DMS153 treated with DMSO at 0.1 percent for 48 hours (cell line): Measurements from ENCODE around the gene TIMM23B.
"Not testable (repeated sequence)": the region's sequence is repeated elsewhere in the genome, so short reads cannot be mapped to it uniquely, and the experiment has no call there.

Source experiments
- DNase-seq: peaks from one replicate; lab custom pipeline; 2025; ENCODE audit not compliant: unreplicated experiment; lab: John Stamatoyannopoulos, UW

The TIMM23B gene, protein sequence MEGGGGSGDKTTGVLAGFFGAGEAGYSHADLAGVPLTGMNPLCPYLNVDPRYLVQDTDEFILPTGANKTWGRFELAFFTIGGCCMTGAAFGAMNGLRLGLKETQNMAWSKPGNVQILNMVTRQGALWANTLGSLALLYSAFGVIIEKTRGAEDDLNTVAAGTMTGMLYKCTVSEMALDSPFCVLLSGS

GRCh38 chr10:49941447-49942338 is at the start of gene TIMM23B, which contains the start of gene PARG:
Gene TIMM23B, plus strand, starts transcription at chr10:49942053. Its CDS starts 142 bp downstream, at chr10:49942195.
Gene PARG, minus strand, starts transcription at chr10:49942027. Its CDS starts 302 bp downstream, at chr10:49941725.
- peak; percentile 61 for DNase-seq

- DNase-seq: not testable (repeated sequence)
Observed at GRCh38 chr10:49899999-49900398, 41.9 kb upstream of the TIMM23B start.

DNA sequence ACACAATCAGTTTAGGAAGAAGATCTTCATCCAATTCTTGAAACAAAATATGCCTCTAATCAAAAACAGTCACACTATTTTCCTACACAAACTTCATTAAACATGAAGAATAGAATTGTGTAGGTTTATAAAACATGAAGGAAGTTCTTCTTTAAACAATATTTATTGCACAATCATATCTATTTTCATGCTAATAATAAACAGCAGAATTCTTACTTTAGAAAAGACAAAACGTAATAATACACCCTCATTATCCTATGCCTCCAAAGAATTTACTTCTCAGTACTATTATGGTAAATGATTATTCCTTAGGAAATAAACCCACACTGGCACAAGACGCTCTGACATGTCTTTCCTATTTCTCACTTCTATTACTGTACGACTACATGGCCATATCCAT is 41.4 kb upstream of the TIMM23B start:
- DNase-seq: not testable (repeated sequence)

DNA sequence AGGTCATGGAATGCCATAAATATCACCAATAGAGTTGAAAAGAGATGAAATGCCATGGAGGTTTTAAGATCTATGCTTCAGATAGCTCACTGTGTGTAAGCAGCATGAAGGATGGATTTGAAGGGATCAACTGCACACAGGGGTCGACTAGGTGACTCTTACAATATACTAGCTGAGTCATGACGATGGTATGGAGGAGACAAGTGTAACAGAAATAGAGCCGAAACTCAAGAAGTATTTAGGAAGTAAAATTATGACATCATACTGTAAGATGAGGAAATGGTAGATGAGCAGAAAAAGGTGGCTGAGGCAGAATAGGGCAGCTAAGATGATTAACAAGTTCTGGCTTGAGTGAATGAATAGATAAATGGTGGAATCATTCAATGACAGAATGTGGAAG is 38.0 kb upstream of the TIMM23B start:
- DNase-seq: not testable (repeated sequence)

GRCh38 chr10:49908290-49909080 is 33.4 kb upstream of the TIMM23B start:
- not testable (repeated sequence) for DNase-seq

DNA sequence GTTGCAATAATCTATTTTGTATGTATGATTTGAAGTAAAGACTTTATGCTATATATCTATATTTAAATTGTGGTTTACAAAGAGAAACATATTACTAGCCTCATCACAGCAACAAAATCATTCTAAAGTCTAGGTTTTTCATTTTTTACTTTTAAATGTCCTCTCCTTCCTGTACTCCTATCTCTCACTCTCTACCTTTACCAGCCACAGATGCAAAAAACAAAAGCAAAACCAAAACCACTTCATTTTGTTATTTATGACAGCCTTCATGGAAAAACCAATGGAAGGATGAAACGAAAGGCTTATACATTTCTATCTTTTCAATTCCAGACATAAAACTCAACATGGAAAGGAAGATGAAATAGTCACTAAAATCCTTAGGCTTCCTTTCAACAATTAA is 31.6 kb upstream of the TIMM23B start:
- not testable (repeated sequence) for DNase-seq

GRCh38 chr10:49916451-49916850 is 25.4 kb upstream of the TIMM23B start:
- DNase-seq: not testable (repeated sequence)

DNA sequence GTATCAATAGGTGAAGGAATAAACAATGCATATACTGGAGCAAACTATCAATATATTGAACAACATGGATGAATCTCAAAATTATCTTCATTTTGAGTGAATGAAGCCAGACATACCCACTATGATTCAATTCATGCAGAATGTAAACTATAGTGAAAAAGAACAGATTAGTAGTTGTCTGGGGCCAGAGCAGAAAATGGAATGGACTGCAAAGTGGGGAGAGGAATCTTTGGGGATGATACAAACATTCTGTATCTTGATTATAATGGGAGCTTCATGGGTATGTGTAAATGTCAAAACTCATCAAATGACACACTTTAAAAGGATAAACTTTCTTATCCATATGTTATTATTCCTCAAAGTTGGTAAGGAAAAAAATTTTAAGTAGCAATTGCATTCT is 23.9 kb upstream of the TIMM23B start:
- DNase-seq: not testable (repeated sequence)

GRCh38 chr10:49922041-49922440 is 19.8 kb upstream of the TIMM23B start:
- not testable (repeated sequence) for DNase-seq

GRCh38 chr10:49923572-49923971 is 18.3 kb upstream of the TIMM23B start:
- not testable (repeated sequence) for DNase-seq

DNA sequence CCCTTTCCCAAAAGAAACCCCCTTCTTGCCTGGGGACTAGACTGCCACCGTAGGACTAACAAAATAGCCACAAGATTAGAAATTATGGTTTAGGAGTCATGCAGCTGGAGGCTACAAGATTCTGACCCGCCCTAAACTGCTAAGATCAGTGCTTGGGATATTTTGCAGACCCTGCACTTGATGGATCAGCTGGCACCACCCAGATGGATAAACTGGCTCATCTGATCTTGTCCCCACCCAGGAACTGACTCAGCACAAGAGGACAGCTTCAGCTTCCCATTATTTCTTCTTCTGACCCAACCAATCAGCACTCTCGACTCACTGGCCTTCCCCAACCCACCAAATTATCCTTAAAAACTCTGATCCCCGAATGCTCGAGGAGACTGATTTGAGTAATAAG is 10.6 kb upstream of the TIMM23B start:
- DNase-seq: not testable (repeated sequence)

- not testable (repeated sequence) for DNase-seq
Observed at GRCh38 chr10:49931959-49932728, 9.7 kb upstream of the TIMM23B start.

DNA sequence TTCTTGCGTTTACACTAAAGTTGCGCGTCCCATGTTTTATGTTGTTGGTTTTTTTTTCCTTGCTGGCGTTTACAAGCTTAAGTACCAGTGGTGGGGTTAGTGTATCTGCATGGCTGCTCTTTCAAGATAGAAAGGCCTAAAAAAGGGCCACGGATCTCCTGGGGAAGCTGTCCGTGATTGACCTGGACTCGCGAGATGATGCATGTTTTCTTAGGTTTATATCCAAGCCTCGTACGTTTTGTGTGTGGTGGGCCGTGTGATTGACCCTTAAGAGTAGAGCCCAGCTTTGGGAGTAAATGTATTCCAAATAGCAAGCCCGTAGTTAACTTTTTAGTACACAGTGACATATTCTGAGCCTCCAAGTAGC is 469 bp downstream of the TIMM23B start:
- not testable (repeated sequence) for DNase-seq

DNA sequence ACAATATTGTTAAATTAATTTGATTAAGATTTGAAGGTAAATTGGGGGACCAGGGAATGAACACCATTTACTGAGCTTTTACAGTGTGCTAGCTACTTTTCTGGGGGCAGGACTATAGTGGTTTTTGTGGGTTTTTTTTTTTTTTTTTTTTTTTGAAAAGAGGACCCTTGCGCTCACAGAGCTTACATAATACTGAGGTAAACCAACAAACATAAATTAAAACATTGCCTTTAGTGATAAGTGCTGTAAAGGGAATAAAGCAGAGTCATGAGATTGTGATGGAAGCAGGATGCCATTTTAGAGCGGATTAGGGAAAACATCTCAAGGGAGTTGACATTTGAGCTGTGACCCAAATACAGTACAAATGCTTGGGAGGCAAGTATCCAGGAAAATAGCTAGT is 1.8 kb downstream of the TIMM23B start:
- DNase-seq: not testable (repeated sequence)

DNA sequence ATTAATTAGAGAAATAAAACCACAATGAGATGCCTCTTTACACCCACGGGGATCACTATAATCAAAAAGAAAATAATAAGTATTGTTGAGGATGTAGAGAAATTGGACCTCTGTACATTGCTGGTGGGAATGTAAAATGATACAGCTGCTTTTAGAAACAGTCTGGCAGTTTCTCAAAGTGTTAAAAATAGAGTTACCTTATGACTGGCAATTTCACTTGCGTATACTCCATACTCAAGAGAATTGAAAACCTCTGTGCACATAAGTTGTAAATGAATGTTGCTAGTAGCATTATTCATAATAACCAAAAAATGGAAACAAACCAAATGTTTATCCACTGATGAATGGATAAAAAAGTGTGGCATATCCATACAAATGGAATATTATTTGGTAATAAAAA is 6.3 kb downstream of the TIMM23B start:
- not testable (repeated sequence) for DNase-seq

DNA sequence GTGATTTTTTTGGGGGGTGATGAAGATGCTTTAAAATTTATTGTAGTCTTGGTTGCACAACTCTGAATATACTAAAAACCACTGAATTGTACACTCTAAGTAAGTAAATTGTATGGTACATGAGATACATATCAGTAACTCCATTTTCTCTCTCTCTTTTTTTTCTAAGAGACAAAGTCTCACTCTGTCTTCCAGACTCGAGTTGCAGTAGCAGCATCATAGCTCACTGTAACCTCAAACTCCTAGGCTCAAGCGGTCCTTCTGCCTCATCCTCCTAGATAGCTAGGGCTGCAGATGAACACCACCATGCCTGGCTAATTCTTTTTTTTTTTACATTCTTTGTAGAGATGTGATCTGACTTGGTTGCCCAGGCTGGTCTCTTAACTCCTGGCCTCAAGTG is 6.9 kb downstream of the TIMM23B start:
- DNase-seq: not testable (repeated sequence)

DNA sequence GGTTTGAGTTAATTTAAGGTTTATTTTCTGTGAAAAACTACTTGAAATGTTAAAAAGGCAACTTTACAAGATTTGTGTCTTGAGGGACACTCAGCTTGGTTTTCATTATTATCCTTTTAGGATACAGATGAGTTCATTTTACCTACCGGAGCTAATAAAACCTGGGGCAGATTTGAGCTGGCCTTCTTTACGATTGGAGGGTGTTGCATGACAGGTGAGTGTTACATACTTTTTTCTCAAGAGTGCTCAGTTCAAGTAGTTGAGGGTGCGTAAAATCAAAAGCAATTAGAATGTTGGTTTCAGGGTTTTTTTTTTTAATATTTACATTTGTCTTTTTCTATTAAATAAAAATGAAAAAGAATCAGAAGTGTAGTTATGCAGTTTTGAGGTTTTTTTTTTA is 10.2 kb downstream of the TIMM23B start:
- DNase-seq: not testable (repeated sequence)

DNA sequence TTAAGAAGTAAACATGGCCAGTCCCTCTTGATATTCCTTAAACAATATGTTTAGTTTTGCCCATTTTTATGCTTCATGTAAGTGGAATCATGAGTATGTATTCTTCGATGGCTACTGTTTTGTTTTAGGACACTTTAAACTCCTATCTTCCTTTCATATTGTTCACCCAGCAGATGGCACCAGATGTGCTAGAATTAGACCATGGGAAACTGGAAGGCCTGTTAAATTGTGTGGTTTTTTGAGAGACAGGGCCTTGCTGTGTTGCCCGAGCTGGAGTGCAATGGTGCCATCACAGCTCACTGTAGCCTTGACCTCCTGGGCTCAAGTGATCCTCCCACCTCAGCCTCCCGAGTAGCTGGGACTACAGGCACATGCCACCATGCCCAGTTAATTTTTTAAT is 11.3 kb downstream of the TIMM23B start:
- not testable (repeated sequence) for DNase-seq

- not testable (repeated sequence) for DNase-seq
Observed at GRCh38 chr10:49970331-49970857, 28.5 kb downstream of the TIMM23B start.

DNA sequence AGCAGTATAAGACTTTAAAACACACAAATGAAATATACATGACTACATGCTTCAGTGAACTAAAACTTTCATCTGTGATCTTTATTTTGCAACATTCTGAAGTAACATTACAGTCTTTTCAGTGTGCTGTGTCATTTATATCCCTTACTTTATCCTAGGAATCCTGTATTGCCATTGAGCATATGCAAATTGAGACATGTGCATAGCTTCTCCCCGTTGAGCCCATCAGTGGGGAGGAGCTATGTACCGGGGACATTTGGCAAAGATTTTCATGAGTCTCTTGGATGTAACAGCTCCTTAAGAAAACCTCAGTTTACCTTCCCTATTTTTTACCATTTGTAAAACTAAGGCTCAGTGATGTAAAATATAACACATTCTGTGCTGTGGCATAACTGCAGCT is 29.6 kb downstream of the TIMM23B start:
- DNase-seq: not testable (repeated sequence)
